Osteocyte (in vitro differentiated cells): ENCODE data around the gene TTC5. TPM values are rescaled to one million over a fixed set of nuclear protein-coding genes. Genes with fewer than 3 reads are reported as not detected.

Experiments used
- DNase-seq: peaks from one replicate; pipeline ENCODE4 v3.0.0; 2021; ENCODE audit warnings: mixed read lengths; ENCODE audit not compliant: unreplicated experiment; ENCODE audit errors: extremely low spot score
- H3K27ac Mint-ChIP-seq: one replicate; pipeline ENCODE4 v1.8.0; 2021; ENCODE audit warnings: mild to moderate bottlenecking, mixed read lengths; ENCODE audit not compliant: unreplicated experiment
- H3K27me3 Mint-ChIP-seq: one replicate; pipeline ENCODE4 v1.8.0; 2021; ENCODE audit warnings: mixed read lengths; ENCODE audit not compliant: unreplicated experiment
- H3K36me3 Mint-ChIP-seq: one replicate; pipeline ENCODE4 v1.8.0; 2021; ENCODE audit warnings: mixed read lengths; ENCODE audit not compliant: unreplicated experiment
- H3K4me1 Mint-ChIP-seq: one replicate; pipeline ENCODE4 v1.8.0; 2021; ENCODE audit warnings: mixed read lengths; ENCODE audit not compliant: unreplicated experiment
- H3K4me3 Mint-ChIP-seq: one replicate; pipeline ENCODE4 v1.8.0; 2021; ENCODE audit warnings: mild to moderate bottlenecking, moderate library complexity, mixed read lengths; ENCODE audit not compliant: unreplicated experiment
- H3K9me3 Mint-ChIP-seq: one replicate; pipeline ENCODE4 v1.8.0; 2021; ENCODE audit warnings: mixed read lengths; ENCODE audit not compliant: unreplicated experiment
- total RNA-seq: library from RNA; stranded (reverse); gene quantifications from 2 replicates; pipeline ENCODE4 v1.2.1, GENCODE V29; 2021
- TF ChIP-seq, protein P1 (sequence below): fragments of 200-600 bp; sonication (generic); IDR thresholded peaks from 2 replicates; pipeline ENCODE4 v1.5.0; 2021; ENCODE audit warnings: antibody characterized with exemption, mild to moderate bottlenecking, moderate library complexity

The TTC5 gene
- total RNA-seq, 1 donor from 2014 or later, result 24.5 TPM

DNA sequence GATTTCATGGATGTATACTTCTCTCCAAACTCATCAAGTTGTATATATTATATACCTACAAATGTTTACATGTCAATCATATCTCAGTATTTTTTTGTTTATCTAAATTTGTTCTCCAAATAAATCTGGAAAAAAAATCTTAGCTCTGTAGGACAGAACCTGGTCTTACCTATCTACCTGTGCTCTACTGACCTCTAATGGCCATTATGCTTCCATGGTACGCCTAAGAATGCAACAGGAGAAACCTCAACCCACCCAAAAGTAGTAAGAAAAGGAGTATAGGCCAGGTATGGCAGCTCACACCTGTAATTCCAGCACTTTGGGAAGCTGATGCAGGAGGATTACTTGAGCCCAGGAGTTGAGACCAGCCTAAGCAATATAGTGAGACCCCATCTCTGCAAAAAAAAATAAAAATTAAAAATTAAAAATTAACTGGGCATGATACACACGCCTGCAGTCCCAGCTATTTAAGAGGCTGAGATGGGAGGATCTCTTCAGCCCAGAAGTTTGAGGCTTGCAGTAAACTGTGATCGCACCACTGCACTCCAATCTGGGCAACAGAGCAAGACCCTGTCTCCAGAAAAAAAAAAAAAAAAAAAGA is 58.0 kb downstream of the TTC5 start:
- Mint-ChIP-seq H3K27me3 (no peaks in the 10 kb centered on the region), H3K4me1 (no peaks in the 10 kb centered on the region), H3K36me3 (no peaks in the 10 kb centered on the region), H3K4me3 (no peak overlapping the region), H3K9me3 (peaks cover 17% of the 10 kb centered on the region), H3K27ac (no peak overlapping the region)
- TF ChIP-seq, protein P1, sequence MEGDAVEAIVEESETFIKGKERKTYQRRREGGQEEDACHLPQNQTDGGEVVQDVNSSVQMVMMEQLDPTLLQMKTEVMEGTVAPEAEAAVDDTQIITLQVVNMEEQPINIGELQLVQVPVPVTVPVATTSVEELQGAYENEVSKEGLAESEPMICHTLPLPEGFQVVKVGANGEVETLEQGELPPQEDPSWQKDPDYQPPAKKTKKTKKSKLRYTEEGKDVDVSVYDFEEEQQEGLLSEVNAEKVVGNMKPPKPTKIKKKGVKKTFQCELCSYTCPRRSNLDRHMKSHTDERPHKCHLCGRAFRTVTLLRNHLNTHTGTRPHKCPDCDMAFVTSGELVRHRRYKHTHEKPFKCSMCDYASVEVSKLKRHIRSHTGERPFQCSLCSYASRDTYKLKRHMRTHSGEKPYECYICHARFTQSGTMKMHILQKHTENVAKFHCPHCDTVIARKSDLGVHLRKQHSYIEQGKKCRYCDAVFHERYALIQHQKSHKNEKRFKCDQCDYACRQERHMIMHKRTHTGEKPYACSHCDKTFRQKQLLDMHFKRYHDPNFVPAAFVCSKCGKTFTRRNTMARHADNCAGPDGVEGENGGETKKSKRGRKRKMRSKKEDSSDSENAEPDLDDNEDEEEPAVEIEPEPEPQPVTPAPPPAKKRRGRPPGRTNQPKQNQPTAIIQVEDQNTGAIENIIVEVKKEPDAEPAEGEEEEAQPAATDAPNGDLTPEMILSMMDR, result no peak
- no peak for DNase-seq

Other genes with a start within 250 kb of the TTC5 start
- gene OR4L1, start 245.9 kb downstream of the TTC5 start, total RNA-seq, result not detected in 2 replicates
- gene OR4K17, start 195.2 kb downstream of the TTC5 start, total RNA-seq, result not detected in 2 replicates
- not detected in 2 replicates for gene OR4N5, start 167.1 kb downstream of the TTC5 start, total RNA-seq
- not detected in 2 replicates for gene OR11G2, start 115.1 kb downstream of the TTC5 start, total RNA-seq
- not detected in 2 replicates for gene OR11H6, start 82.2 kb downstream of the TTC5 start, total RNA-seq
- not detected in 2 replicates for gene OR11H7, start 77.0 kb downstream of the TTC5 start, total RNA-seq
- gene OR11H4, start 66.7 kb downstream of the TTC5 start, total RNA-seq, result not detected in 2 replicates
- gene CCNB1IP1, start 27.3 kb upstream of the TTC5 start, total RNA-seq, result 47.4 and 49.6 TPM in 2 replicates
- gene PARP2, start 37.7 kb upstream of the TTC5 start, total RNA-seq, result 22.7 and 25.3 TPM in 2 replicates
- 35.4 and 38.0 TPM in 2 replicates for gene TEP1, start 107.5 kb upstream of the TTC5 start, total RNA-seq
- 0.05 and 0.08 TPM in 2 replicates for gene KLHL33, start 130.2 kb upstream of the TTC5 start, total RNA-seq
- 35.7 and 37.1 TPM in 2 replicates for gene OSGEP, start 148.9 kb upstream of the TTC5 start, total RNA-seq
- gene APEX1, start 149.3 kb upstream of the TTC5 start, total RNA-seq, result 232 and 241 TPM in 2 replicates
- 34.9 and 36.8 TPM in 2 replicates for gene PIP4P1, start 155.5 kb upstream of the TTC5 start, total RNA-seq
- gene PNP, start 163.5 kb upstream of the TTC5 start, total RNA-seq, result 16.0 and 17.0 TPM in 2 replicates
- gene RNASE10, start 199.6 kb upstream of the TTC5 start, total RNA-seq, result 0.40 and 1.1 TPM in 2 replicates